SK-N-SH treated with all-trans-retinoic acid at 6 μM for 48 hours (cell line): ENCODE data around the gene LAGE3.

Experiments
- ATAC-seq: fragments of 200-7000 bp; cut with Tn5 transposase; 3 replicates; pipeline ENCODE4 v1.9.1; 2020; ENCODE audit warnings: mild to moderate bottlenecking, moderate library complexity
- ARNTL ChIP-seq: fragments of 450-650 bp; formaldehyde crosslinking; IDR thresholded peaks from 2 replicates; pipeline ENCODE4 v1.5.0; 2020; ENCODE audit warnings: low read depth, mild to moderate bottlenecking, moderate library complexity, borderline replicate concordance
- BACH2 ChIP-seq: fragments of 250-450 bp; sonication (Bioruptor Pico); IDR thresholded peaks from 2 replicates; pipeline ENCODE4 v1.9.0; 2021; ENCODE audit warnings: mild to moderate bottlenecking, borderline replicate concordance
- CSDC2 ChIP-seq: fragments of 250-450 bp; sonication (Bioruptor Pico); IDR thresholded peaks from 2 replicates; pipeline ENCODE4 v1.5.0; 2020; ENCODE audit warnings: mild to moderate bottlenecking, moderate library complexity
- CSRNP3 ChIP-seq: fragments of 250-450 bp; sonication (Bioruptor Pico); IDR thresholded peaks from 2 replicates; pipeline ENCODE4 v1.5.1; 2021; ENCODE audit warnings: mild to moderate bottlenecking, moderate library complexity
- ESRRG ChIP-seq: fragments of 250-450 bp; sonication (Bioruptor Pico); IDR thresholded peaks from 2 replicates; pipeline ENCODE4 v1.6.1; 2021; ENCODE audit warnings: mild to moderate bottlenecking
- GLIS3 ChIP-seq: fragments of 250-450 bp; sonication (Bioruptor Pico); IDR thresholded peaks from 2 replicates; pipeline ENCODE4 v1.5.0; 2020; ENCODE audit warnings: mild to moderate bottlenecking, moderate library complexity
- ISL1 ChIP-seq: fragments of 250-450 bp; sonication (Bioruptor Pico); IDR thresholded peaks from 2 replicates; pipeline ENCODE4 v2.1.2; 2022; ENCODE audit warnings: mild to moderate bottlenecking, moderate library complexity
- OSR1 ChIP-seq: fragments of 250-450 bp; sonication (Bioruptor Pico); IDR thresholded peaks from 2 replicates; pipeline ENCODE4 v1.8.0; 2022; ENCODE audit warnings: moderate library complexity, mild to moderate bottlenecking, inconsistent platforms
- PPARA ChIP-seq: fragments of 250-450 bp; sonication (Bioruptor Pico); IDR thresholded peaks from 2 replicates; pipeline ENCODE4 v1.5.0; 2020; ENCODE audit warnings: mild to moderate bottlenecking, borderline replicate concordance
- RARB ChIP-seq: fragments of 250-450 bp; sonication (Bioruptor Pico); IDR thresholded peaks from 2 replicates; pipeline ENCODE4 v1.8.0; 2021; ENCODE audit warnings: mild to moderate bottlenecking, moderate library complexity
- SNAI2 ChIP-seq: fragments of 250-450 bp; sonication (Bioruptor Pico); IDR thresholded peaks from 2 replicates; pipeline ENCODE4 v1.5.0; 2020; ENCODE audit warnings: mild to moderate bottlenecking, moderate library complexity
- TCF4 ChIP-seq: fragments of 250-450 bp; sonication (Bioruptor Pico); IDR thresholded peaks from 2 replicates; pipeline ENCODE4 v1.8.0; 2021; ENCODE audit warnings: mild to moderate bottlenecking, moderate library complexity, borderline replicate concordance
- TOX ChIP-seq: fragments of 250-450 bp; sonication (Bioruptor Pico); IDR thresholded peaks from 2 replicates; pipeline ENCODE4 v1.8.0; 2021; ENCODE audit warnings: mild to moderate bottlenecking, moderate library complexity, borderline replicate concordance
- ZC3H10 ChIP-seq: fragments of 250-450 bp; sonication (Bioruptor Pico); IDR thresholded peaks from 2 replicates; pipeline ENCODE4 v1.5.1; 2021; ENCODE audit warnings: mild to moderate bottlenecking, moderate library complexity
- ZFP3 ChIP-seq: fragments of 250-450 bp; sonication (Bioruptor Pico); IDR thresholded peaks from 2 replicates; pipeline ENCODE4 v1.5.0; 2020; ENCODE audit warnings: mild to moderate bottlenecking, moderate library complexity
- ZNF565 ChIP-seq: fragments of 450-650 bp; formaldehyde crosslinking; conservative IDR thresholded peaks from 2 replicates; pipeline ENCODE4 v1.5.0; 2020; ENCODE audit warnings: low read depth, mild to moderate bottlenecking, moderate library complexity
- ZNF70 ChIP-seq: fragments of 450-650 bp; formaldehyde crosslinking; IDR thresholded peaks from 2 replicates; pipeline ENCODE4 v1.5.0; 2020; ENCODE audit warnings: mild to moderate bottlenecking, moderate library complexity
- ZNF8 ChIP-seq: fragments of 450-650 bp; formaldehyde crosslinking; IDR thresholded peaks from 2 replicates; pipeline ENCODE4 v1.5.0; 2020; ENCODE audit warnings: mild to moderate bottlenecking, moderate library complexity
- TF ChIP-seq, protein P1 (sequence below): fragments of 250-450 bp; sonication (Bioruptor Pico); IDR thresholded peaks from 2 replicates; pipeline ENCODE4 v1.8.0; 2021; ENCODE audit warnings: low read depth, mild to moderate bottlenecking, moderate library complexity, borderline replicate concordance
- TF ChIP-seq, protein P2 (sequence below): fragments of 250-450 bp; sonication (Bioruptor Pico); IDR thresholded peaks from 2 replicates; pipeline ENCODE4 v1.8.0; 2020; ENCODE audit warnings: mild to moderate bottlenecking, moderate library complexity, borderline replicate concordance
- TF ChIP-seq, protein P3 (sequence below): fragments of 250-450 bp; sonication (Bioruptor Pico); IDR thresholded peaks from 2 replicates; pipeline ENCODE4 v1.5.1; 2020; ENCODE audit warnings: low read depth, mild to moderate bottlenecking, moderate library complexity

Gene LAGE3

GRCh38 chrX:154436374-154436982 is 42.6 kb downstream of the LAGE3 start:
- no peak for TF ChIP-seq ARNTL
- peak; percentile 31 for ATAC-seq

- ATAC-seq, result no peak
- TF ChIP-seq, protein P1, sequence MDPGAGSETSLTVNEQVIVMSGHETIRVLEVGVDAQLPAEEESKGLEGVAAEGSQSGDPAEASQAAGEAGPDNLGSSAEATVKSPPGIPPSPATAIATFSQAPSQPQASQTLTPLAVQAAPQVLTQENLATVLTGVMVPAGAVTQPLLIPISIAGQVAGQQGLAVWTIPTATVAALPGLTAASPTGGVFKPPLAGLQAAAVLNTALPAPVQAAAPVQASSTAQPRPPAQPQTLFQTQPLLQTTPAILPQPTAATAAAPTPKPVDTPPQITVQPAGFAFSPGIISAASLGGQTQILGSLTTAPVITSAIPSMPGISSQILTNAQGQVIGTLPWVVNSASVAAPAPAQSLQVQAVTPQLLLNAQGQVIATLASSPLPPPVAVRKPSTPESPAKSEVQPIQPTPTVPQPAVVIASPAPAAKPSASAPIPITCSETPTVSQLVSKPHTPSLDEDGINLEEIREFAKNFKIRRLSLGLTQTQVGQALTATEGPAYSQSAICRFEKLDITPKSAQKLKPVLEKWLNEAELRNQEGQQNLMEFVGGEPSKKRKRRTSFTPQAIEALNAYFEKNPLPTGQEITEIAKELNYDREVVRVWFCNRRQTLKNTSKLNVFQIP, result no peak
- TF ChIP-seq ZFP3 (no peak), RARB (CRISPR knock-in tag) (no peak), PPARA (CRISPR knock-in tag) (no peak), ZNF8 (CRISPR knock-in tag) (no peak), OSR1 (CRISPR knock-in tag) (no peak), SNAI2 (CRISPR knock-in tag) (no peak), CSDC2 (no peak), ARNTL (no peak), CSRNP3 (CRISPR knock-in tag) (no peak)
- TF ChIP-seq, protein P2, sequence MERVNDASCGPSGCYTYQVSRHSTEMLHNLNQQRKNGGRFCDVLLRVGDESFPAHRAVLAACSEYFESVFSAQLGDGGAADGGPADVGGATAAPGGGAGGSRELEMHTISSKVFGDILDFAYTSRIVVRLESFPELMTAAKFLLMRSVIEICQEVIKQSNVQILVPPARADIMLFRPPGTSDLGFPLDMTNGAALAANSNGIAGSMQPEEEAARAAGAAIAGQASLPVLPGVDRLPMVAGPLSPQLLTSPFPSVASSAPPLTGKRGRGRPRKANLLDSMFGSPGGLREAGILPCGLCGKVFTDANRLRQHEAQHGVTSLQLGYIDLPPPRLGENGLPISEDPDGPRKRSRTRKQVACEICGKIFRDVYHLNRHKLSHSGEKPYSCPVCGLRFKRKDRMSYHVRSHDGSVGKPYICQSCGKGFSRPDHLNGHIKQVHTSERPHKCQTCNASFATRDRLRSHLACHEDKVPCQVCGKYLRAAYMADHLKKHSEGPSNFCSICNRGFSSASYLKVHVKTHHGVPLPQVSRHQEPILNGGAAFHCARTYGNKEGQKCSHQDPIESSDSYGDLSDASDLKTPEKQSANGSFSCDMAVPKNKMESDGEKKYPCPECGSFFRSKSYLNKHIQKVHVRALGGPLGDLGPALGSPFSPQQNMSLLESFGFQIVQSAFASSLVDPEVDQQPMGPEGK (CRISPR knock-in tag), result no peak
Observed at GRCh38 chrX:154435171-154435733, 43.8 kb downstream of the LAGE3 start.

GRCh38 chrX:154434394-154435168 is 44.5 kb downstream of the LAGE3 start:
- TF ChIP-seq, protein P1, result no peak
- no peak for TF ChIP-seq ESRRG (CRISPR knock-in tag)
- TF ChIP-seq CSDC2, result no peak
- no peak for TF ChIP-seq ZNF8 (CRISPR knock-in tag)
- TF ChIP-seq ZNF565 (CRISPR knock-in tag), result no peak
- TF ChIP-seq TCF4 (CRISPR knock-in tag), result no peak
- no peak for ATAC-seq

DNA sequence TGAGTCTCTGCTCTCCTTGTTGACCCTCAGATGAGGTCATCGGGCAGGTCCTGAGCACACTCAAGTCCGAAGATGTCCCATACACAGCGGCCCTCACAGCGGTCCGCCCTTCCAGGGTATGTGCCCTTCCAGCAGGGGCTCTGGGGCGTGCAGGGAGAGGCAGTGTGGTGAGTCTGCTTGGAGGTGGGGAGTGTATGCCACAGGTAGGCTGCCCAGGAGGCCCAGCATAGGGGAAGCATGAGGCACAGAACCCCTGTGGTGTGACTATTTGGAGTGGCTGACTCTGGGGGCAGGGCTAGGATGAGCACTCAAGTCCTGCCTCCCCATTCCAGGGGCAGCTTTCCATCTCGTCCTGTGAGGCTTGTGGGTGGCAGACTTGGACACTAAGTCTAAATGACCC is 45.5 kb downstream of the LAGE3 start:
- ATAC-seq, result no peak
- TF ChIP-seq ZC3H10 (no peak), CSDC2 (no peak), TOX (no peak), BACH2 (CRISPR knock-in tag) (no peak), GLIS3 (CRISPR knock-in tag) (no peak), ZNF565 (CRISPR knock-in tag) (no peak), ARNTL (no peak), CSRNP3 (CRISPR knock-in tag) (no peak), OSR1 (CRISPR knock-in tag) (no peak), ZNF8 (CRISPR knock-in tag) (no peak), ESRRG (CRISPR knock-in tag) (no peak), ISL1 (CRISPR knock-in tag) (no peak), ZNF70 (CRISPR knock-in tag) (no peak)
- TF ChIP-seq, protein P1, result no peak
- TF ChIP-seq, protein P3, sequence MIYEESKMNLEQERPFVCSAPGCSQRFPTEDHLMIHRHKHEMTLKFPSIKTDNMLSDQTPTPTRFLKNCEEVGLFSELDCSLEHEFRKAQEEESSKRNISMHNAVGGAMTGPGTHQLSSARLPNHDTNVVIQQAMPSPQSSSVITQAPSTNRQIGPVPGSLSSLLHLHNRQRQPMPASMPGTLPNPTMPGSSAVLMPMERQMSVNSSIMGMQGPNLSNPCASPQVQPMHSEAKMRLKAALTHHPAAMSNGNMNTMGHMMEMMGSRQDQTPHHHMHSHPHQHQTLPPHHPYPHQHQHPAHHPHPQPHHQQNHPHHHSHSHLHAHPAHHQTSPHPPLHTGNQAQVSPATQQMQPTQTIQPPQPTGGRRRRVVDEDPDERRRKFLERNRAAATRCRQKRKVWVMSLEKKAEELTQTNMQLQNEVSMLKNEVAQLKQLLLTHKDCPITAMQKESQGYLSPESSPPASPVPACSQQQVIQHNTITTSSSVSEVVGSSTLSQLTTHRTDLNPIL (CRISPR knock-in tag), result no peak
